IMR-90 (cell line): ENCODE results near the gene PGLYRP3. TPM values are rescaled to one million over a fixed set of nuclear protein-coding genes. Genes with fewer than 3 reads are reported as not detected.

Experiments
- ATAC-seq: fragments of 200-7000 bp; cut with Tn5 transposase; 2 replicates; pipeline ENCODE4 v1.9.1; 2020; ENCODE audit warnings: low read depth, mild to moderate bottlenecking, moderate library complexity
- BruUV-seq: library from RNA; stranded (reverse); fragments of 400-500 nt; replicated peaks from 2 replicates; lab custom pipeline; 2021; lab: Mats Ljungman, UMichigan
- CTCF ChIA-PET: fragments of 300-600 bp; formaldehyde crosslinking; extraction: SDS; loops from one replicate; lab custom pipeline; 2021; ENCODE audit warnings: antibody characterized with exemption; lab: Yijun Ruan, JAX
- POLR2A ChIA-PET: fragments of 300-600 bp; sonication (Branson Sonifier 250); formaldehyde crosslinking; loops from one replicate; lab custom pipeline; 2022; ENCODE audit warnings: antibody characterized with exemption; ENCODE audit not compliant: unreplicated experiment; lab: Charles Lee
- DNase-seq: peaks from one replicate; pipeline ENCODE4 v3.0.0; 2013
- H2AFZ ChIP-seq: replicated peaks from 2 replicates; pipeline ENCODE3; 2013; ENCODE audit warnings: low read length, mild to moderate bottlenecking; ENCODE audit not compliant: poor library complexity
- H2AK5ac ChIP-seq: 2 replicates; pipeline ENCODE4 v1.6.1; 2013; ENCODE audit warnings: low read depth, low read length, inconsistent platforms
- H2AK9ac ChIP-seq: replicated peaks from 2 replicates; pipeline ENCODE3; 2013; ENCODE audit warnings: mild to moderate bottlenecking, low read depth, low read length, moderate library complexity; ENCODE audit not compliant: poor library complexity
- H2BK120ac ChIP-seq: 2 replicates; pipeline ENCODE4 v1.6.1; 2013; ENCODE audit warnings: low read depth, low read length, inconsistent platforms
- H2BK15ac ChIP-seq: 3 replicates; pipeline ENCODE4 v1.6.1; 2013; ENCODE audit warnings: low read depth, low read length, inconsistent platforms
- H2BK20ac ChIP-seq: 2 replicates; pipeline ENCODE4 v1.6.1; 2013; ENCODE audit warnings: low read depth, mild to moderate bottlenecking, inconsistent platforms, low read length, moderate library complexity
- H2BK5ac ChIP-seq: 2 replicates; pipeline ENCODE4 v1.6.1; 2013; ENCODE audit warnings: mild to moderate bottlenecking, low read depth, low read length, inconsistent platforms; ENCODE audit not compliant: poor library complexity, severe bottlenecking
- H3K14ac ChIP-seq: replicated peaks from 2 replicates; pipeline ENCODE4 v1.6.1; 2013; ENCODE audit warnings: low read depth, low read length, inconsistent platforms
- H3K18ac ChIP-seq: 2 replicates; pipeline ENCODE4 v1.6.1; 2013; ENCODE audit warnings: low read depth, low read length, control low read depth
- H3K23ac ChIP-seq: 2 replicates; pipeline ENCODE4 v1.6.1; 2013; ENCODE audit warnings: low read depth, low read length, inconsistent platforms
- H3K27ac ChIP-seq: 2 replicates; pipeline ENCODE4 v1.5.1; 2013; ENCODE audit warnings: mild to moderate bottlenecking, control low read depth, low read length; ENCODE audit not compliant: insufficient read depth
- H3K27me3 ChIP-seq: 2 replicates; pipeline ENCODE4 v1.6.1; 2013; ENCODE audit warnings: low read length; ENCODE audit not compliant: control insufficient read depth, insufficient read depth
- H3K36me3 ChIP-seq: 2 replicates; pipeline ENCODE4 v1.6.1; 2013; ENCODE audit warnings: low read length, mixed read lengths; ENCODE audit not compliant: control insufficient read depth, insufficient read depth
- H3K4ac ChIP-seq: 2 replicates; pipeline ENCODE4 v1.6.1; 2013; ENCODE audit warnings: low read depth, low read length, inconsistent platforms
- H3K4me1 ChIP-seq: 2 replicates; pipeline ENCODE4 v1.6.1; 2013; ENCODE audit warnings: low read length, mixed read lengths; ENCODE audit not compliant: control insufficient read depth, insufficient read depth
- H3K4me2 ChIP-seq: 2 replicates; pipeline ENCODE4 v1.6.1; 2013; ENCODE audit warnings: low read depth, mild to moderate bottlenecking, control low read depth, low read length, moderate library complexity
- H3K4me3 ChIP-seq: 2 replicates; pipeline ENCODE4 v1.5.1; 2013; ENCODE audit warnings: low read depth, mild to moderate bottlenecking, control low read depth, low read length, moderate library complexity; ENCODE audit not compliant: insufficient read depth
- H3K56ac ChIP-seq: 2 replicates; pipeline ENCODE4 v1.6.1; 2013; ENCODE audit warnings: low read length, inconsistent platforms; ENCODE audit not compliant: insufficient read depth; ENCODE audit errors: extremely low read depth
- H3K79me1 ChIP-seq, 2 experiments: 2 replicates each; pipeline ENCODE4 v1.6.1; 2013; ENCODE audit warnings: low read length in 2 of 2, inconsistent platforms in 1 of 2, low read depth in 1 of 2
- H3K9ac ChIP-seq: 2 replicates; pipeline ENCODE4 v1.6.1; 2013; ENCODE audit warnings: low read depth, low read length, control low read depth
- H3K9me1 ChIP-seq: 2 replicates; pipeline ENCODE4 v1.6.1; 2013; ENCODE audit warnings: low read length, inconsistent platforms; ENCODE audit not compliant: insufficient read depth
- H3K9me3 ChIP-seq: 2 replicates; pipeline ENCODE4 v1.6.1; 2013; ENCODE audit warnings: low read length; ENCODE audit not compliant: control insufficient read depth, insufficient read depth
- H4K20me1 ChIP-seq: 2 replicates; pipeline ENCODE4 v1.6.1; 2013; ENCODE audit warnings: low read length, inconsistent platforms; ENCODE audit not compliant: insufficient read depth
- H4K5ac ChIP-seq: 2 replicates; pipeline ENCODE4 v1.6.1; 2013; ENCODE audit warnings: mild to moderate bottlenecking, low read depth, low read length, control low read depth
- H4K8ac ChIP-seq, 2 experiments: 2 replicates each; pipeline ENCODE4 v1.6.1; 2013; ENCODE audit warnings: low read depth in 2 of 2, low read length in 2 of 2, control low read depth in 1 of 2, inconsistent platforms in 1 of 2
- H4K91ac ChIP-seq: 2 replicates; pipeline ENCODE4 v1.6.1; 2013; ENCODE audit warnings: low read depth, low read length, inconsistent platforms; ENCODE audit not compliant: insufficient read depth
- BHLHE40 ChIP-seq: fragments of 150-350 bp; IDR thresholded peaks from 2 replicates; pipeline ENCODE4 v1.6.1; 2016; ENCODE audit warnings: mild to moderate bottlenecking, low read depth, low read length
- CEBPB ChIP-seq: IDR thresholded peaks from 2 replicates; pipeline ENCODE4 v1.6.1; 2012; ENCODE audit warnings: low read depth, low read length, improper control_type of control experiment
- CHD1 ChIP-seq: IDR thresholded peaks from 2 replicates; pipeline ENCODE4 v1.6.1; 2012; ENCODE audit warnings: low read depth, low read length, improper control_type of control experiment
- CTCF ChIP-seq: conservative IDR thresholded peaks from 2 replicates; pipeline ENCODE4 v1.5.1; 2012; ENCODE audit warnings: mild to moderate bottlenecking, low read depth, low read length, improper control_type of control experiment
- ELK1 ChIP-seq: fragments of 150-350 bp; IDR thresholded peaks from 2 replicates; pipeline ENCODE4 v1.6.1; 2016; ENCODE audit warnings: low read depth, mild to moderate bottlenecking, low read length, moderate library complexity, borderline replicate concordance
- FOS ChIP-seq: fragments of 150-350 bp; IDR thresholded peaks from 2 replicates; pipeline ENCODE4 v1.6.1; 2016; ENCODE audit warnings: low read depth, low read length
- MAFK ChIP-seq: IDR thresholded peaks from 2 replicates; pipeline ENCODE4 v1.6.1; 2012; ENCODE audit warnings: low read depth, low read length, improper control_type of control experiment
- MAZ ChIP-seq: IDR thresholded peaks from 2 replicates; pipeline ENCODE4 v1.6.1; 2012; ENCODE audit warnings: low read depth, mild to moderate bottlenecking, low read length, improper control_type of control experiment, moderate library complexity, borderline replicate concordance
- MXI1 ChIP-seq: IDR thresholded peaks from 2 replicates; pipeline ENCODE4 v1.6.1; 2012; ENCODE audit warnings: low read depth, mild to moderate bottlenecking, low read length, moderate library complexity, borderline replicate concordance
- NFE2L2 ChIP-seq: fragments of 150-350 bp; IDR thresholded peaks from 2 replicates; pipeline ENCODE4 v1.6.1; 2016; ENCODE audit warnings: low read depth, mild to moderate bottlenecking, low read length
- POLR2A ChIP-seq: IDR thresholded peaks from 2 replicates; pipeline ENCODE4 v1.6.1; 2012; ENCODE audit warnings: mild to moderate bottlenecking, low read depth, low read length
- RAD21 ChIP-seq: IDR thresholded peaks from 2 replicates; pipeline ENCODE4 v1.6.1; 2012; ENCODE audit warnings: low read length, improper control_type of control experiment
- RCOR1 ChIP-seq: IDR thresholded peaks from 2 replicates; pipeline ENCODE4 v1.6.1; 2012; ENCODE audit warnings: mild to moderate bottlenecking, low read length, improper control_type of control experiment; ENCODE audit not compliant: insufficient replicate concordance
- RFX5 ChIP-seq: IDR thresholded peaks from 2 replicates; pipeline ENCODE4 v1.8.0; 2012; ENCODE audit warnings: low read depth, mild to moderate bottlenecking, low read length, moderate library complexity
- SMC3 ChIP-seq: fragments of 150-350 bp; IDR thresholded peaks from 2 replicates; pipeline ENCODE4 v1.6.1; 2016; ENCODE audit warnings: low read depth, mild to moderate bottlenecking, antibody characterized with exemption, low read length, moderate library complexity
- USF2 ChIP-seq: fragments of 150-350 bp; IDR thresholded peaks from 2 replicates; pipeline ENCODE4 v1.6.1; 2017; ENCODE audit warnings: mild to moderate bottlenecking, antibody characterized with exemption, low read length, low read depth
- WGBS, 2 experiments: methylation state at CpG; one replicate each; pipeline versions ENCODE4 v1.1.5 to v1.1.7; 2013; ENCODE audit warnings: missing lambda C conversion rate in 2 of 2; ENCODE audit not compliant: insufficient read length in 1 of 2; ENCODE audit errors: extremely low coverage in 2 of 2; 5-methylcytosine and 5-hydroxymethylcytosine counted together
- dilution Hi-C: fragments of 300-500 bp; cut with HindIII; formaldehyde crosslinking; loops from one replicate; pipeline ENCODE4 v1.14.3; 2018; ENCODE audit warnings: low sequenced_read_pairs; ENCODE audit not compliant: unreplicated experiment
- in situ Hi-C: fragments of 300-500 bp; cut with MboI; formaldehyde crosslinking; loops from 3 replicates; pipeline ENCODE4 v1.14.3; 2019; ENCODE audit warnings: low sequenced_read_pairs, inconsistent platforms, mixed read lengths
- intact Hi-C: fragments of 100-400 bp; cut with micrococcal nuclease; formaldehyde crosslinking; loops from 2 replicates; pipeline ENCODE4 v1.10.0; 2022
- polyA plus RNA-seq, 3 experiments: library from polyadenylated mRNA; depleted of rRNA; stranded (reverse); fragments of >200 nt; gene quantifications; 2 replicates each; pipeline ENCODE4 v1.2.3, GENCODE V29; 2012; ENCODE audit warnings: low replicate concordance in 1 of 3
- total RNA-seq: library from RNA; depleted of rRNA; stranded (reverse); fragments of >200 nt; gene quantifications from 2 replicates; pipeline ENCODE4 v1.2.3, GENCODE V29; 2012

The PGLYRP3 gene
- total and polyA plus RNA-seq, 2 of the 4 experiments (the other 2 are of a cell fraction), result not detected

GRCh38 chr1:153292185-153292584, 20.6 kb downstream of the PGLYRP3 start:
- CTCF ChIA-PET, result no interaction called here
- in situ Hi-C loops, result no loop called here

More at GRCh38 chr1:153292185-153292584, 20.6 kb downstream of the PGLYRP3 start:
- Histone ChIP-seq H4K91ac (no peak overlapping the region), H4K5ac (no peak overlapping the region), H2BK5ac (no peak overlapping the region), H2BK20ac (no peak overlapping the region), H3K4ac (no peak overlapping the region), H3K36me3 (no peaks in the 10 kb centered on the region), H3K27ac (no peak overlapping the region), H2BK120ac (no peak overlapping the region), H4K20me1 (no peaks in the 10 kb centered on the region), H3K4me1 (no peaks in the 10 kb centered on the region), H3K18ac (no peak overlapping the region), H4K8ac (no peak overlapping the region), H3K4me3 (no peak overlapping the region), H3K9me3 (no peaks in the 10 kb centered on the region), H2BK15ac (no peak overlapping the region), H3K56ac (no peak overlapping the region), H2AFZ (no peak overlapping the region), H3K4me2 (no peak overlapping the region), H3K79me1 (no peaks in the 10 kb centered on the region), H3K23ac (no peak overlapping the region), H3K14ac (no peak overlapping the region), H3K9me1 (no peaks in the 10 kb centered on the region), H3K9ac (no peak overlapping the region), H2AK9ac (no peak overlapping the region), H2AK5ac (no peak overlapping the region), H3K27me3 (no peaks in the 10 kb centered on the region)
- DNase-seq (no peak), ATAC-seq (no peak)
- intact Hi-C loops, result no loop called here
- dilution Hi-C loops, result no loop called here
- TF ChIP-seq RCOR1, result no peak
- no peak for TF ChIP-seq NFE2L2
- TF ChIP-seq CHD1, result no peak
- TF ChIP-seq SMC3, result no peak
- TF ChIP-seq CTCF, result no peak
- no peak for TF ChIP-seq MAZ
- no peak for TF ChIP-seq ELK1
- no peak for TF ChIP-seq BHLHE40
- TF ChIP-seq FOS, result no peak
- TF ChIP-seq CEBPB, result no peak
- no peak for TF ChIP-seq RAD21
- no peak for TF ChIP-seq RFX5
- TF ChIP-seq POLR2A, result no peak
- TF ChIP-seq MAFK, result no peak
- TF ChIP-seq USF2, result no peak
- TF ChIP-seq MXI1, result no peak
- POLR2A ChIA-PET, result no interaction called here
- no TSS peak for BruUV-seq
- 0% methylated on average over 1 of the region's 8 CpGs; no CpG with 5 or more reads in 1 of the 2 experiments for WGBS, 2 experiments
